NCI-H446 treated with DMSO at 0.1 percent for 48 hours (cell line): ENCODE results near the gene CFAP90.

Source experiments
- DNase-seq: peaks from one replicate; lab custom pipeline; 2025; lab: John Stamatoyannopoulos, UW

The CFAP90 gene

GRCh38 chr5:7850395-7851239 lies at the start of gene CFAP90:
TSS of gene CFAP90 (minus strand) at chr5:7851133. CDS start at chr5:7851021, 112 bp downstream.
- DNase-seq, result no peak

DNA sequence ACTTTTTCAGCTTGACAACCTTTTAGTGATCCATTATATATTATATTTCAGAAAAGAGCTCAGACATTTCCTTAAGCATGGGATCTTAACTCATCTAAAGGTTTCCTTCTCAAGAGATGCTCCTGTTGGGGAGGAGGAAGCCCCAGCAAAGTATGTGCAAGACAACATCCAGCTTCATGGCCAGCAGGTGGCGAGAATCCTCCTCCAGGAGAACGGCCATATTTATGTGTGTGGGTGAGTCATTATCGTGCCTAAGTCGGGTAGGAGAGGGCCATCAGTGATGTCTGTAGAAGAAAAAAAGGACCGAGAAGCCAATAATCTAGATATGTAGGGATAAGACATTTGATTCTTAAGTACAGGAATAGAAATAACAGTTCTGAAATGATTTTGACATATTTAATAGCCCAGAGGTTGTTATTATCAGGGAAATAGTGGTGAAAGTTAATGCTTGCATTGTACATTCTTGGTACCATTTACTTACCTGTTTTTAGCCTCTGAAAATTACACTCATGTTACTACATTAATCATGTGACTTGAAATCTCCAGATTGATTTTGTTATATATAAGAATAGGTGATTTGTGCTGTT lies 46.2 kb upstream of the CFAP90 start:
- DNase-seq, result no peak

DNA sequence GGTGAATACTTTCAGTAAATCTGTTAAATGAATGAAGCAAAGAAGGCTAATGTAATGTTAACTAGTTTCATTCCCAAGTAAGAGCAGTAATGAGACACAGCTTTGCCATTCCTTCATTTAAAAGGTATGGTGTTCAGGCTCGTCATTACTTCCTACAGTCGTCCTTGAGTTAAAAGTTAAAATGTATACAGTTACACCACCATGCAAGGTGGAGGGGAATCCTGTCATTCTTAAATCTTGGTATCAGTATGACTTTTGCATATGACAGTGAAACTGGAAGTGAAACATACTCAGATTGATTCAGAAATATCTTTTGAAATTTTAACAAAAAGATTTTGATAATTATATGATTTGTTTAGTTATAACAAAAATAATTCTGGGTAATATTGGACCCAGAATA lies 43.9 kb upstream of the CFAP90 start:
- DNase-seq, result no peak

DNA sequence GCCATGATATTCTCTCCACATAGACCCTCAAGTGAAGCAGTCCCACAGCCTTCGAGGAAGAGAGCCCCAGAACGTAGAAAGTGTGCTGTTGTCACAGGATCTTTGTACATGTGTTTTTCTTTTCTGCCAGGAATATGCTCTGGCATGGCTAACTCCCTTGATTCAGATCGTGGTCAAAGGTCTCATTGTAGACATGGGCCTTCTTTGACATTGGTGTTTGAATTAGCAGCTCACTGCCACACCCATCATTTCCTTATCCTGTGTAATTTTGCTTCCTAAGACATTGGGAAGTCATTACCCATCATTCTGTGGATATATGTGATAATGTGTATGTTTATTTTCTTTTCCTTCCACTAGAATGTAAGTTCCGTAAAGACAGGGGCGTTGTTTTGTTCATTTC lies 43.5 kb upstream of the CFAP90 start:
- no peak for DNase-seq

GRCh38 chr5:7888901-7889300 lies 38.0 kb upstream of the CFAP90 start:
- DNase-seq, result no peak

- peak; percentile 50 for DNase-seq
Measured at GRCh38 chr5:7886849-7887475, 36.0 kb upstream of the CFAP90 start.

DNA sequence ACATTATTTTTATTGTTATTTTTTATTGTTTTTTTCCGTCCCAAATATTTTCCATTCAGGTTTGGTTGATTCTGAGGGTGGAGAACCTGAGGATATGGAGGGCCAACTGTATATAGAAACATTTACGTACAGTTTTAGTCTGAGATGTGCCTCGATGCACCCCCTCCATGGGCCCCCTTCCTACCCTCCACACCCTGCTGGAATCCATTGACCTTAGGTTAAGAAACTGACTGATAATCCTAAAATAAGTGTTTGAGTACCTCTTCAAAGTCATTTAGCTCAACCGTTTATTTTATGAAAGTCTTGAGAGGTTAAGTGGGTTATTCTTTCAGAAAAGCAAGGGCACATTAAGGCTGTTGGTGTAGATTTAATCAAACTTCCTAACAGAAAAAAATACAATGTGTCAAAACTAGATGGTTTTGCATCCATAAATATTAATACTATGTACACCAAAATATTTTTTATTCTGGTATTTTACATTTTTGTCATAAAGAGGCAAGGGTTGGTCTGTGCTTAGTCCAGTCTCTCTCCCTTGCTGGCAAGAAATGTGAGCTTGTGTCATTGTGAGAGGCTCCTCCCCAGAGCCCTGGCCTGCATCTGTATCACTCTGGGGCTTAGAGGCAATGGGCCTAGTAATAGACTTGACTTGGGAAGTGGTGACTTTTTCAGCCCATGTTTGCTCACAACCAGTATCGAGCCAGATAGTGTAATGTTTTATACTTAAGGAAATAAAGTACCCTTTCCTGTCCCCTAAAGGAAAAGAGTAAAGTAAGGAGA lies 33.7 kb upstream of the CFAP90 start:
- no peak for DNase-seq

GRCh38 chr5:7882926-7883325 lies 32.0 kb upstream of the CFAP90 start:
- DNase-seq, result no peak

- no peak for DNase-seq
Measured at GRCh38 chr5:7881816-7882215, 30.9 kb upstream of the CFAP90 start.

DNA sequence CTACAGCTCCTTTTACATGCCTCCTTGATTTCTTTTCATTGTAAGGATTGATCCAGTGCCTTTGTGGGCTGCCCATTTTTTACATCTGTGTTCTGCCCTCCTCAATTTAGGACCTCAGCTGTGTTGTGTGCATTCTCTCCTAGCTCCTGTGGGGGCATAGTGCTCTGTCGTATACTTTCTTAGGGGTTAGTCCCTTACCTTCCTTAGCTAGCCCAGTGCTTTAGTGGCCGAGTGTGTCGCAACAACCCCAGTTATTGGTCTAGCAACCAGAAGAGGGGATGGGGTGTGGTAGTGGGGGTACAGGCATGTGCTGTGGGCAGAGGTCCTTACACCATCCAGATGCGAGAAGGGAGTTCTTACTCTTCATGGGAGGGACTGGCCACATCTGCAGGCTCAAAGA lies 30.2 kb upstream of the CFAP90 start:
- DNase-seq, result no peak

- no peak for DNase-seq
Measured at GRCh38 chr5:7878381-7878873, 27.5 kb upstream of the CFAP90 start.

DNA sequence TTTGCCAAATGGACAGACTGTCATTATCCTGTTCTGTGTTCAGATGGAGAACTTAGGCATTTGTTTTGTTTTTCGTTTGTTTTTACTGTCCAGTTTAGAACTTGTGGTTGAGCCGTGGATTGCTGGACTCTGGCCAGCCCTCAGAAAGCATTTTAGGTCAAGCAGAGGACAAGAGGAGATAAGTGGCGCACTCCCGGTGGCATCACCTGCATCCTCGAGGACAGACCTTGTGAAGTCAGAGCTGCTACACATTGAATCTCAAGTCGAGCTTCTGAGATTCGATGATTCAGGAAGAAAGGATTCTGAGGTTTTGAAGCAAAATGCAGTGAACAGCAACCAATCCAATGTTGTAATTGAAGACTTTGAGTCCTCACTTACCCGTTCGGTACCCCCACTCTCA lies 26.9 kb upstream of the CFAP90 start:
- DNase-seq, result no peak

- no peak for DNase-seq
Measured at GRCh38 chr5:7876867-7877266, 25.9 kb upstream of the CFAP90 start.

GRCh38 chr5:7875151-7875550 lies 24.2 kb upstream of the CFAP90 start:
- DNase-seq, result no peak

DNA sequence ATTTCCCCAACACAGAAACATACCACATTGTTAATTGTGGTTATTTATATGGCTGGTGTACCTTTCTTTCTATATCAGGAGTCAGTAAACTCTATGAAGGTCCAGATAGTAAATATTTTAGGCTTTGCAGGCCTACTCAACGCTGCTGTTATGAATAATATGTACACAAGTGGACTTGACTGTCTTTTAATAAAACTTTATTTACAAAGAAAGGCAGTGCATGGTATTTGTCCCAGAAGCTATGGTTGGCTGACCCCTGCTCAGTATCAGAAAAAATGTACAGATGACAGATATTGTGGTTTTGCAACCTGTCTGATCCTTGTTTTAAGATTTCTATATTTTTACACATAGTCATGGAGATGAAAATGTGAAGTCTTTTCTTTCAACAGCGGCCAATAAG lies 23.7 kb upstream of the CFAP90 start:
- DNase-seq, result no peak

- DNase-seq, result no peak
Measured at GRCh38 chr5:7873216-7873615, 22.3 kb upstream of the CFAP90 start.

DNA sequence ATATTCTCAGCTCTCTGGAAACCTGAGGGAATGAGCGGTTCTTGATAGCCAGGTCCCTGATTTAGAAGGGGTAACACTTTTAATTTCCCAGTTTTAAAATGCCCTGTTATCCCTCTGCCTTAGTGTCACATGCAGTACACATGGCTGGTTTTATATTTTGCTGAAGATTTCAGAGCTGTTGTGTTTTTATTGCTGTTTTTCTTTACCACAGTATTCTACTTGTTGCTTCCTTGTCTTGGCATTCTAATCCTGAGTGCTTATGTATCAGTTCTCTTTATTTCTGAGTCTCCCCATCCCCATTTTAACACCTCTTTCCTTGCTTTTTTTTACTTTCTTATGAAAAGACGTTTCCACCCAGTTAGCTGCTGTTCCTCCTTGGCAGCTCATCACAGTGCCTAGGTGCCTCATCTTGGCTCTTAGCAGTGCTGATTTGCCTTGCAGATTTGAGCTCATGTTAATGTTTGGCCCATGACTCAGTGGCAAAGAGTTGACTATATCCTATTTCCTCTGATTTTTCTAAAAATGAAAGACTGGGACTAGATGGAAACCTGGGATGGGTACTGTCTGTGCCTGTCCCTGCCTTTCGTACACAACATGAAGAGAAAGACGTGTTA lies 21.7 kb upstream of the CFAP90 start:
- DNase-seq, result no peak

GRCh38 chr5:7871653-7872052 lies 20.7 kb upstream of the CFAP90 start:
- DNase-seq, result no peak

DNA sequence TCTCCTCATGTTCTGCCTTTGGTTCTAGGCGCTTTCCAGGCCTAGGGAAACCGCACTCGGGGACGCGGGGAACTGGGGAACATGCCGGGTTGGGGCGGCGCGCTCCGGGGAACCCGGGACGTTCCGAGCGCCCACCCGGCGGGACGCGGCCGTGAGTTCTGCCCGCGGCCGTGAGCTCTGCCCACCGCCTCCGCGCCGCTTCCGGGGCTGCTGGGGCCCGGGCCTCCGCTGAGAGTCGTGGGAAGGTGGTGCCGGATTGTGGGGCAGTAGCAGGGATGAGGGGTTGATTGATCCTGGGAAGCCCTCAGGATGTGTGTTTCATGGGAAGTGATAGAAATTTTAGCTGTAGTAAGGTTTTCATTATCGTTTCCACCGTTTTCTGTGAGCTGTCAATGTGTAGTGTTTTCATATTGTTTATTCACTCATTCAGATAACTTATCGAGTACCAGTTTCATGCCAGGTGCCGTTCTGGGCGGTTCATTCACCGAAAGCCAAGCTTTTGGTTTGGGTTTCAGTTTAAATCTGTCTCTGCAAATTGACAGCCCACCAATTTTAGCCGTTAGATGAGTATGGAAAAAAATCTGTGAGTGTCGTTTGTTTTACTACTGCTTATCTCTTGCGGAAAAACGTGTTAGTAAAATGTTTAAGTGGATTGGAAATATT lies 18.7 kb upstream of the CFAP90 start:
- DNase-seq, result no peak

GRCh38 chr5:7868773-7869473 lies 18.0 kb upstream of the CFAP90 start, which contains the start of the genes FASTKD3 and MTRR:
TSS of gene FASTKD3 (minus strand) at chr5:7869031. CDS start at chr5:7868083, 948 bp downstream.
TSS of gene MTRR (plus strand) at chr5:7869148. CDS start at chr5:7870795, 1,647 bp downstream.
- DNase-seq, result peak; percentile 89

GRCh38 chr5:7868427-7868772 lies 17.5 kb upstream of the CFAP90 start:
- DNase-seq, result no peak
